ENCODE data around the gene NTF4.

GRCh38 chr19:49103331-49104085 lies 38.9 kb upstream of the NTF4 start:
- TF ChIP-seq, protein P1, sequence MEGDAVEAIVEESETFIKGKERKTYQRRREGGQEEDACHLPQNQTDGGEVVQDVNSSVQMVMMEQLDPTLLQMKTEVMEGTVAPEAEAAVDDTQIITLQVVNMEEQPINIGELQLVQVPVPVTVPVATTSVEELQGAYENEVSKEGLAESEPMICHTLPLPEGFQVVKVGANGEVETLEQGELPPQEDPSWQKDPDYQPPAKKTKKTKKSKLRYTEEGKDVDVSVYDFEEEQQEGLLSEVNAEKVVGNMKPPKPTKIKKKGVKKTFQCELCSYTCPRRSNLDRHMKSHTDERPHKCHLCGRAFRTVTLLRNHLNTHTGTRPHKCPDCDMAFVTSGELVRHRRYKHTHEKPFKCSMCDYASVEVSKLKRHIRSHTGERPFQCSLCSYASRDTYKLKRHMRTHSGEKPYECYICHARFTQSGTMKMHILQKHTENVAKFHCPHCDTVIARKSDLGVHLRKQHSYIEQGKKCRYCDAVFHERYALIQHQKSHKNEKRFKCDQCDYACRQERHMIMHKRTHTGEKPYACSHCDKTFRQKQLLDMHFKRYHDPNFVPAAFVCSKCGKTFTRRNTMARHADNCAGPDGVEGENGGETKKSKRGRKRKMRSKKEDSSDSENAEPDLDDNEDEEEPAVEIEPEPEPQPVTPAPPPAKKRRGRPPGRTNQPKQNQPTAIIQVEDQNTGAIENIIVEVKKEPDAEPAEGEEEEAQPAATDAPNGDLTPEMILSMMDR (conservative IDR thresholded peaks at IDR 0.05; ENCODE audit: low read depth, low read length), result no peak
- TF ChIP-seq EZH2 (IDR thresholded peaks at IDR 0.05; ENCODE audit: borderline replicate concordance, low read depth, low read length, poor library complexity, severe bottlenecking), result no peak

All from A673 (cell line).